NCI-H2029 treated with DMSO at 0.1 percent for 48 hours (cell line): Measurements from ENCODE around the gene ADGRF1.
A peak's percentile ranks its signal among the peaks of the same experiment; 100 is the strongest.
"Not testable (repeated sequence)": the region's sequence is repeated elsewhere in the genome, so short reads cannot be mapped to it uniquely, and the experiment has no call there.

Source experiments
- DNase-seq: peaks from one replicate; lab custom pipeline; 2025; lab: John Stamatoyannopoulos, UW

ADGRF1 gene

GRCh38 chr6:47022191-47022590, 19.9 kb downstream of the ADGRF1 start:
- DNase-seq, result no peak

- no peak for DNase-seq
These were observed 22.2 kb downstream of the ADGRF1 start for GRCh38 chr6:47019941-47020340.

- DNase-seq, result no peak
These were observed 25.2 kb downstream of the ADGRF1 start for GRCh38 chr6:47016909-47017308.

- peak; percentile 23 for DNase-seq
These were observed 25.9 kb downstream of the ADGRF1 start for GRCh38 chr6:47016261-47016660.

- no peak for DNase-seq
These were observed 27.7 kb downstream of the ADGRF1 start for GRCh38 chr6:47014401-47014800.

GRCh38 chr6:47009583-47009982, 32.5 kb downstream of the ADGRF1 start:
- DNase-seq, result no peak

- no peak for DNase-seq
These were observed 33.8 kb downstream of the ADGRF1 start for GRCh38 chr6:47008397-47008763.

- no peak for DNase-seq
These were observed 34.3 kb downstream of the ADGRF1 start for GRCh38 chr6:47007657-47008396.

GRCh38 chr6:47005486-47005885, 36.6 kb downstream of the ADGRF1 start:
- no peak for DNase-seq

- DNase-seq, result no peak
These were observed 37.7 kb downstream of the ADGRF1 start for GRCh38 chr6:47004463-47004862.

GRCh38 chr6:47000842-47001241, 41.3 kb downstream of the ADGRF1 start:
- DNase-seq, result no peak

GRCh38 chr6:46998436-46999017, 43.6 kb downstream of the ADGRF1 start:
- DNase-seq, result no peak

- DNase-seq, result no peak
These were observed 44.5 kb downstream of the ADGRF1 start for GRCh38 chr6:46997646-46998045.

- no peak for DNase-seq
These were observed 45.1 kb downstream of the ADGRF1 start for GRCh38 chr6:46996860-46997641.

GRCh38 chr6:46994933-46995332, 47.2 kb downstream of the ADGRF1 start:
- no peak for DNase-seq

GRCh38 chr6:46993846-46994245, 48.3 kb downstream of the ADGRF1 start:
- DNase-seq, result no peak

- not testable (repeated sequence) for DNase-seq
These were observed 49.7 kb downstream of the ADGRF1 start for GRCh38 chr6:46992391-46992790.

- peak; percentile 93 for DNase-seq
These were observed 51.2 kb downstream of the ADGRF1 start for GRCh38 chr6:46990818-46991510.

- DNase-seq, result no peak
These were observed 52.0 kb downstream of the ADGRF1 start for GRCh38 chr6:46990031-46990644.

- no peak for DNase-seq
These were observed 52.7 kb downstream of the ADGRF1 start for GRCh38 chr6:46989398-46989797.

- DNase-seq, result no peak
These were observed 56.2 kb downstream of the ADGRF1 start for GRCh38 chr6:46985943-46986342.

GRCh38 chr6:46983007-46983411, 59.1 kb downstream of the ADGRF1 start:
- peak; percentile 23 for DNase-seq
